Trophoblast cell (in vitro differentiated cells and primary cell): ENCODE results near the gene ELAC1. TPM values are rescaled to one million over a fixed set of nuclear protein-coding genes. Genes with fewer than 3 reads are reported as not detected.

Experiments
- DNase-seq, 2 donors: peaks; one replicate each; pipeline ENCODE4 v3.0.0-alpha.2; 2016
- H2AFZ ChIP-seq: 2 replicates; pipeline ENCODE4 v1.6.1; 2013; ENCODE audit warnings: low read length, moderate library complexity, mild to moderate bottlenecking; ENCODE audit not compliant: insufficient read depth, poor library complexity
- H2AK5ac ChIP-seq: 2 replicates; pipeline ENCODE4 v1.6.1; 2013; ENCODE audit warnings: mild to moderate bottlenecking, low read length
- H2BK120ac ChIP-seq: 2 replicates; pipeline ENCODE4 v1.6.1; 2013; ENCODE audit warnings: low read length, mild to moderate bottlenecking, moderate library complexity; ENCODE audit not compliant: insufficient read depth, poor library complexity
- H2BK12ac ChIP-seq: 2 replicates; pipeline ENCODE4 v1.6.1; 2013; ENCODE audit warnings: mild to moderate bottlenecking, low read length, moderate library complexity
- H2BK5ac ChIP-seq: 2 replicates; pipeline ENCODE4 v1.6.1; 2013; ENCODE audit warnings: low read length, low read depth, moderate library complexity, mild to moderate bottlenecking; ENCODE audit not compliant: poor library complexity
- H3K14ac ChIP-seq: 2 replicates; pipeline ENCODE4 v1.6.1; 2013; ENCODE audit warnings: mild to moderate bottlenecking, low read length
- H3K18ac ChIP-seq: 2 replicates; pipeline ENCODE4 v1.6.1; 2013; ENCODE audit warnings: mild to moderate bottlenecking, low read length
- H3K23ac ChIP-seq: 2 replicates; pipeline ENCODE4 v1.6.1; 2013; ENCODE audit warnings: low read length
- H3K27ac ChIP-seq: 2 replicates; pipeline ENCODE4 v1.5.1; 2013; ENCODE audit warnings: low read depth, mild to moderate bottlenecking, inconsistent platforms, low read length, moderate library complexity
- H3K27me3 ChIP-seq: 2 replicates; pipeline ENCODE4 v1.6.1; 2013; ENCODE audit warnings: inconsistent platforms, mild to moderate bottlenecking, low read length, moderate library complexity; ENCODE audit not compliant: insufficient read depth
- H3K36me3 ChIP-seq, 2 experiments: 1 replicate in 1 of 2; 2 replicates in 1 of 2; pipeline ENCODE4 v1.6.1; 2013; ENCODE audit warnings: low read length in 2 of 2, mild to moderate bottlenecking in 2 of 2, moderate library complexity in 1 of 2; ENCODE audit not compliant: insufficient read depth in 2 of 2, control insufficient read depth in 1 of 2
- H3K4ac ChIP-seq: 2 replicates; pipeline ENCODE4 v1.6.1; 2013; ENCODE audit warnings: low read depth, mild to moderate bottlenecking, low read length, moderate library complexity
- H3K4me1 ChIP-seq, 2 experiments: 1 replicate in 1 of 2; 2 replicates in 1 of 2; pipeline ENCODE4 v1.6.1; 2013; ENCODE audit warnings: low read length in 2 of 2, mild to moderate bottlenecking in 2 of 2, moderate library complexity in 1 of 2; ENCODE audit not compliant: insufficient read depth in 2 of 2, control insufficient read depth in 1 of 2
- H3K4me2 ChIP-seq: 2 replicates; pipeline ENCODE4 v1.6.1; 2013; ENCODE audit warnings: inconsistent platforms, mild to moderate bottlenecking, low read length, moderate library complexity
- H3K4me3 ChIP-seq: 2 replicates; pipeline ENCODE4 v1.5.1; 2013; ENCODE audit warnings: mild to moderate bottlenecking, low read depth, low read length, inconsistent platforms
- H3K79me1 ChIP-seq: one replicate; pipeline ENCODE4 v1.6.1; 2013; ENCODE audit warnings: low read length
- H3K79me2 ChIP-seq: 2 replicates; pipeline ENCODE4 v1.6.1; 2013; ENCODE audit warnings: low read length, mild to moderate bottlenecking; ENCODE audit not compliant: control insufficient read depth, insufficient read depth, poor library complexity
- H3K9ac ChIP-seq: 2 replicates; pipeline ENCODE4 v1.6.1; 2013; ENCODE audit warnings: mild to moderate bottlenecking, low read length
- H3K9me3 ChIP-seq: 2 replicates; pipeline ENCODE4 v1.6.1; 2013; ENCODE audit warnings: low read depth, mild to moderate bottlenecking, control low read depth, inconsistent platforms, low read length; ENCODE audit not compliant: insufficient read depth
- H4K12ac ChIP-seq: 2 replicates; pipeline ENCODE4 v1.6.1; 2013; ENCODE audit warnings: low read depth, mild to moderate bottlenecking, low read length, moderate library complexity
- H4K8ac ChIP-seq: 2 replicates; pipeline ENCODE4 v1.6.1; 2013; ENCODE audit warnings: low read depth, mild to moderate bottlenecking, low read length, moderate library complexity
- H4K91ac ChIP-seq: one replicate; pipeline ENCODE4 v1.6.1; 2013; ENCODE audit warnings: low read depth, mild to moderate bottlenecking, low read length, moderate library complexity
- WGBS: extraction: QIAGEN DNeasy Blood & Tissue Kit; methylation state at CpG from one replicate; pipeline ENCODE4 v1.1.7; 2013; ENCODE audit warnings: missing lambda C conversion rate; ENCODE audit not compliant: insufficient read length, insufficient coverage; ENCODE audit errors: extremely low coverage; 5-methylcytosine and 5-hydroxymethylcytosine counted together
- polyA plus RNA-seq: library from polyadenylated mRNA; stranded (reverse); fragments of 200-250 nt; gene quantifications from 2 replicates; pipeline ENCODE4 v1.2.3, GENCODE V29; 2013

Gene ELAC1
- polyA plus RNA-seq = 4.3 and 4.4 TPM in 2 replicates

DNA sequence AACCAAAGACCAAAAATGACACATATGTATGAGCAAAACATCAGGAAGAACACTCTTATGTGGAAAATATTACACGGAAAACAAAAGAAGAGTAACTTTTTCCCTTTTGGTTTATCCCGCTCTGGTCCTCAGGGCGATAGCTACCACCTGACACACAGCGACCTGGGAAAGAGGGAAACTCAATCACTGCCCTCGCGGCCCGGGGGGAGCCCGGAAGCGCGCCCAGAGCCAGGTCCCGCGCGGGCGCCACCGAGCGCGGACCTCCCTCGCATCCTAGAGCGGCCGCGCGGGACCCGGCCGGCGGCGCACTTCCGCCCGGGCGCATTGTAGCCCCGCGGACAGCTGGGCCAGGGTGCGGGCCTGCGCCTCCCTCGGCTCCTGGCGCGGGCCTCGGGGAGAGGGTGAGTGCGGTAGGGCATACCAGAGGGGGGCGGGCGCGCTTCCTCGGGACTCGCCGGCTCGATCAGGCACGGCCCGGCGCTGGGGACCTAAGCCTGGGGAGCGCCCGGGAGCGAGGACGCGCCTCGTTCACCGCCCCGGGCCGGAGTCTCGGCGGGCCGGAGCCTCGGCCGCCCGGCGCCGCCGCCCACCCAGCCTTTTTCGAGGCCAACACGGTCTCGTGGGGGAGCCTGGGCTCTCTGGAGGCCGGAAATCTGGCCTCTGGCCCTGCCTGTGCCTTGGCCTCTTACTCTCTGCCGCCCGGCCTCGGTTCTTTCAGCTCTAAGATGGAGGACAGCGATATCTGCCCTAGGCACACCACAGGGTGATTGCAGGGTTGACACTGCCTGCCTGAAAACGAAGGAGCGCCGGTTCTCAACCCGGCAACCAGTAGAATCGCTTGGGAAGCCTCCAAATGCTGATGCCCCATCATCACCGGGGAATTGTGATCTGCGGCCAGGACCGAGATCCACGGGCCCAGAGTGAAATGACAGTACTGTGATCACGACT, at the start of gene ELAC1:
Gene ELAC1, plus strand, starts transcription at position 327 of the 948 bp plus-strand sequence. CDS start 6,365 bp downstream, outside the sequence.
- H3K4ac ChIP-seq = peak within 1 kb of the TSS; percentile 93
- WGBS = no CpG with 5 or more reads among the region's 84 CpGs
- H2AFZ ChIP-seq = peak within 1 kb of the TSS; percentile 92
- H3K27ac ChIP-seq = peak within 1 kb of the TSS; percentile 84
- H3K4me2 ChIP-seq = peak within 1 kb of the TSS; percentile 61
- peak; percentile 67 to 83 for DNase-seq
- H3K9ac ChIP-seq = peak within 1 kb of the TSS; percentile 95
- peak within 1 kb of the TSS; percentile 94 for H4K12ac ChIP-seq
- peak within 1 kb of the TSS; percentile 100 for H4K8ac ChIP-seq
- peak within 1 kb of the TSS; percentile 99 for H3K18ac ChIP-seq
- no peaks in the 10 kb centered on the region for H3K36me3 ChIP-seq
- H2BK12ac ChIP-seq = no peak within 1 kb of the TSS
- H3K9me3 ChIP-seq = no peaks in the 10 kb centered on the region
- H3K14ac ChIP-seq = peak within 1 kb of the TSS; percentile 99
- H2BK120ac ChIP-seq = peak within 1 kb of the TSS; percentile 98
- H3K4me1 ChIP-seq = no peaks in the 10 kb centered on the region
- H3K4me3 ChIP-seq = peak within 1 kb of the TSS; percentile 94
- H2BK5ac ChIP-seq = peak within 1 kb of the TSS; percentile 91
- H3K79me2 ChIP-seq = peaks cover 7% of the 10 kb centered on the region
- H3K27me3 ChIP-seq = no peaks in the 10 kb centered on the region
- H4K91ac ChIP-seq = peak within 1 kb of the TSS; percentile 97
- H2AK5ac ChIP-seq = peak within 1 kb of the TSS; percentile 9
- H3K79me1 ChIP-seq = peaks cover 5% of the 10 kb centered on the region
- H3K23ac ChIP-seq = no peak within 1 kb of the TSS

- Histone ChIP-seq H3K14ac (no peak overlapping the region), H4K8ac (no peak overlapping the region), H3K4me3 (no peak overlapping the region), H2BK5ac (no peak overlapping the region), H2AK5ac (no peak overlapping the region), H2AFZ (no peak overlapping the region), H3K36me3 (peaks cover 0 to 3% of the 10 kb centered on the region in 2 experiments), H3K27me3 (no peaks in the 10 kb centered on the region), H3K4me2 (no peak overlapping the region), H3K4ac (no peak overlapping the region), H3K23ac (no peak overlapping the region), H3K27ac (no peak overlapping the region), H3K79me2 (no peaks in the 10 kb centered on the region), H4K12ac (no peak overlapping the region), H3K18ac (no peak overlapping the region), H4K91ac (no peak overlapping the region), H3K4me1 (no peaks in the 10 kb centered on the region), H3K79me1 (no peaks in the 10 kb centered on the region), H3K9ac (no peak overlapping the region), H3K9me3 (no peaks in the 10 kb centered on the region), H2BK120ac (no peak overlapping the region), H2BK12ac (no peak overlapping the region)
- WGBS = no CpG with 5 or more reads among the region's 5 CpGs
- no peak for DNase-seq
Observed at GRCh38 chr18:50918153-50918552, 49.7 kb upstream of the ELAC1 start.

DNA sequence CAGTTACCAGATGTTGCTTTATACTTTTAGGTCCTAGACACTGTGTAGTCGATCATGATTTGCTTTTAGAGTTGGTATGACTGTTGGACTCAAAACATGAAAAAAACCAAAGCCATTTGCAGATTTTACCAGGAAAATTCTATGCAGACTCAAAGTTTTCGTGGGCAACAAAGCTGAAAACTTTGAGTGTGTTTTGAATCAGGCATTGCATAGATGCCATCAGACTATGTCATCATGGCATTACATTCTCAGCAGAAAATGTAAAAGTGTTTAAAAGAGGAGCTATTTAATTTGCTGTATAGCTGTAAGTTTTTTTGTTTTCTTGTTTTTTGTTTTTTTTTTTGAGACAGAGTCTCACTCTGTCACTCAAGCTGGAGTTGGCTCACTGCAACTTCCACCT, 43.5 kb upstream of the ELAC1 start:
- H2BK5ac ChIP-seq = no peak overlapping the region
- no peaks in the 10 kb centered on the region for H3K79me1 ChIP-seq
- no peaks in the 10 kb centered on the region for H3K79me2 ChIP-seq
- H3K4me2 ChIP-seq = no peak overlapping the region
- no peaks in the 10 kb centered on the region for H3K27me3 ChIP-seq
- H3K9ac ChIP-seq = no peak overlapping the region
- no peak overlapping the region for H3K4ac ChIP-seq
- no peak overlapping the region for H2AFZ ChIP-seq
- H3K23ac ChIP-seq = no peak overlapping the region
- no peaks in the 10 kb centered on the region for H3K4me1 ChIP-seq
- no peak overlapping the region for H4K8ac ChIP-seq
- WGBS = no CpG with 5 or more reads among the region's 2 CpGs
- no peak overlapping the region for H2BK12ac ChIP-seq
- no peaks in the 10 kb centered on the region for H3K9me3 ChIP-seq
- H2BK120ac ChIP-seq = no peak overlapping the region
- H4K12ac ChIP-seq = no peak overlapping the region
- H2AK5ac ChIP-seq = no peak overlapping the region
- DNase-seq = peak in 1 of 2 donors; percentile 37
- no peak overlapping the region for H3K14ac ChIP-seq
- H3K18ac ChIP-seq = no peak overlapping the region
- H3K27ac ChIP-seq = no peak overlapping the region
- H3K4me3 ChIP-seq = no peak overlapping the region
- H3K36me3 ChIP-seq = no peaks in the 10 kb centered on the region
- no peak overlapping the region for H4K91ac ChIP-seq

DNA sequence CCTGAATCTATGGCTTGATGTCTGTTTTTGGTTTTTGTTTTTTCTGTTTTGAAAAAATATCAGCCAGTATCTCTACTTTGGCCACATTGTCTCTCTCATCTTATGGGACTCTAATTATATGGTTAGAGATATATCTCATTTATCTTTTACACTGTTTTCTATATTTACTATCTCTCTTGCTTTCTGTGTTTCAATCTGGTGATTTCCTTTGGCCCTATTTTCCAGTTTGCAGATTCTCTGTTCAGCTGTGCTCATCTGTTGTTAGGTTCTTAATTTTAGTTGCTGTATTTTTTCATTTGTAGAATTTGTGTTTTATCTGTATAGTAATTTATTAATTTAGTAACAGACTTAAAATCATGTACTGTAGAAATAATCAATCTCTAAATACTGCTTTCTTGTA, 41.3 kb upstream of the ELAC1 start:
- Histone ChIP-seq H3K27ac (no peak overlapping the region), H3K14ac (no peak overlapping the region), H3K79me1 (no peaks in the 10 kb centered on the region), H3K4me1 (no peaks in the 10 kb centered on the region), H3K23ac (no peak overlapping the region), H3K27me3 (no peaks in the 10 kb centered on the region), H4K8ac (no peak overlapping the region), H3K4ac (no peak overlapping the region), H3K9ac (no peak overlapping the region), H4K91ac (no peak overlapping the region), H2AFZ (no peak overlapping the region), H3K18ac (no peak overlapping the region), H3K4me3 (no peak overlapping the region), H3K9me3 (no peaks in the 10 kb centered on the region), H2BK5ac (no peak overlapping the region), H3K36me3 (no peaks in the 10 kb centered on the region), H4K12ac (no peak overlapping the region), H3K4me2 (no peak overlapping the region), H2BK120ac (no peak overlapping the region), H2BK12ac (no peak overlapping the region), H3K79me2 (no peaks in the 10 kb centered on the region), H2AK5ac (no peak overlapping the region)
- DNase-seq = no peak
